HuH-7 (cell line): ENCODE data around the gene TMEM238.
"Not testable (repeated sequence)": the region's sequence is repeated elsewhere in the genome, so short reads cannot be mapped to it uniquely, and the experiment has no call there.

Experiments used
- DNase-seq: peaks from one replicate; pipeline ENCODE4 v3.0.0; 2011; ENCODE audit warnings: low spot score

The TMEM238 gene

GRCh38 chr19:55339889-55340783 lies 44.0 kb downstream of the TMEM238 start:
- DNase-seq = no peak

GRCh38 chr19:55339105-55339888 lies 44.8 kb downstream of the TMEM238 start, which contains the start of gene KMT5C:
Gene KMT5C (plus strand): TSS chr19:55339876. CDS start chr19:55341937, 2,061 bp downstream.
- DNase-seq = peak; percentile 98

- no peak for DNase-seq
Measured at GRCh38 chr19:55336101-55336500, 48.0 kb downstream of the TMEM238 start.

GRCh38 chr19:55333870-55334269 lies 50.2 kb downstream of the TMEM238 start:
- peak; percentile 71 for DNase-seq

GRCh38 chr19:55329791-55330190 lies 54.3 kb downstream of the TMEM238 start:
- not testable (repeated sequence) for DNase-seq
